CD4-positive, CD25-positive, alpha-beta regulatory T cell (primary cell): ENCODE results near the gene MBTPS1. TPM values are rescaled to one million over a fixed set of nuclear protein-coding genes. Genes with fewer than 3 reads are reported as not detected.

Experiments
- ATAC-seq, 2 donors: fragments of 150-1000 bp; cut with Tn5 transposase; one replicate each; pipeline ENCODE4 v1.10.0; 2021; ENCODE audit warnings: low read depth in 2 of 2, moderate number of reproducible peaks in 2 of 2, moderate library complexity in 1 of 2
- DNase-seq, 3 donors: peaks; one replicate each; pipeline versions ENCODE4 v3.0.0 to v3.0.0-alpha.2; 2012 to 2022; ENCODE audit warnings: mixed read lengths in 1 of 3
- H3K27ac ChIP-seq: one replicate; pipeline ENCODE4 v1.7.0; 2013; ENCODE audit warnings: mild to moderate bottlenecking, low read length; ENCODE audit not compliant: insufficient read depth, poor library complexity, severe bottlenecking
- H3K27me3 ChIP-seq: one replicate; pipeline ENCODE4 v1.7.0; 2013; ENCODE audit warnings: low read length; ENCODE audit not compliant: control insufficient read depth, insufficient read depth
- H3K36me3 ChIP-seq: one replicate; pipeline ENCODE4 v1.7.0; 2013; ENCODE audit warnings: mild to moderate bottlenecking, low read length, moderate library complexity; ENCODE audit not compliant: control insufficient read depth, insufficient read depth
- H3K4me1 ChIP-seq: 2 replicates; pipeline ENCODE4 v1.7.0; 2013; ENCODE audit warnings: mild to moderate bottlenecking, low read length; ENCODE audit not compliant: insufficient read depth, control insufficient read depth, poor library complexity, severe bottlenecking
- H3K4me3 ChIP-seq: one replicate; pipeline ENCODE4 v1.7.0; 2013; ENCODE audit warnings: low read depth, mild to moderate bottlenecking, low read length, moderate library complexity
- H3K9me3 ChIP-seq, 2 experiments: 1 replicate in 1 of 2; 2 replicates in 1 of 2; pipeline ENCODE4 v1.7.0; 2013; ENCODE audit warnings: low read length in 2 of 2, mild to moderate bottlenecking in 1 of 2, moderate library complexity in 1 of 2; ENCODE audit not compliant: control insufficient read depth in 2 of 2
- H3K27ac Mint-ChIP-seq, 3 donors: one replicate each; pipeline ENCODE4 v1.8.0; 2020 to 2022; ENCODE audit warnings: mild to moderate bottlenecking in 3 of 3, mixed read lengths in 3 of 3, moderate library complexity in 2 of 3
- H3K27me3 Mint-ChIP-seq: one replicate; pipeline ENCODE4 v1.8.0; 2022; ENCODE audit warnings: mild to moderate bottlenecking, mixed read lengths
- H3K36me3 Mint-ChIP-seq: one replicate; pipeline ENCODE4 v1.8.0; 2020; ENCODE audit warnings: mixed read lengths
- H3K4me1 Mint-ChIP-seq, 4 donors: one replicate each; pipeline ENCODE4 v1.8.0; 2020 to 2022; ENCODE audit warnings: mixed read lengths in 4 of 4, mild to moderate bottlenecking in 1 of 4
- H3K4me3 Mint-ChIP-seq, 4 donors: one replicate each; pipeline ENCODE4 v1.8.0; 2020 to 2022; ENCODE audit warnings: mild to moderate bottlenecking in 4 of 4, mixed read lengths in 4 of 4, moderate library complexity in 3 of 4
- H3K9me3 Mint-ChIP-seq, 7 donors: one replicate each; pipeline ENCODE4 v1.8.0; 2020 to 2022; ENCODE audit warnings: mixed read lengths in 7 of 7, mild to moderate bottlenecking in 3 of 7, moderate library complexity in 2 of 7
- polyA plus RNA-seq, 4 donors: library from polyadenylated mRNA; unstranded; fragments of 300-500 nt; fragmentation: Illumina TruSeq; gene quantifications; one replicate each; pipeline ENCODE4 v1.2.3, GENCODE V29; 2021
- total RNA-seq: library from RNA; stranded (reverse); gene quantifications from one replicate; pipeline ENCODE4 v1.2.3, GENCODE V29; 2022

The MBTPS1 gene
- total and polyA plus RNA-seq, 5 donors from 2014 or later, result 40.6 to 118 (median 48.3) TPM

DNA sequence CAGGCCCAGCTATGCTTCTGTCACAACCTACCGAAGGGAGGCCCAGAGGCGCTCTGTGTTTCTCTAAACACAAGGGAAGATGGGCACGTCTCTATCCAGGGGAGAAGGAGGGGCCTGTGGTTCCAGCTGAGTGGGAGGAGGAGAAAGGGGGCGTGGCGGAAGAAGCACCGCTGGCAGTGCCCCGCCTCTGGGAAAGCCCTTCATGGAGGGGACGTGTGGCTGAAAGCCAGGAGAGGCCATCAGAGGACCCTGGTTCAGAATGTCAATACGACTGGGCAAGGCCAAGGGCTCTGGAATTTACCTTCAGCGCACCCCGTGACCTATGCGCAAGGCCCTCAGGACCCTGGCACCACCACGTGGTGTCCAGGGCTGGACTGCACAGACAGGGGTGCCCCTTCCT is 61.8 kb downstream of the MBTPS1 start:
- Histone ChIP-seq H3K4me1 (no peaks in the 10 kb centered on the region), H3K27me3 (no peaks in the 10 kb centered on the region), H3K4me3 (no peak overlapping the region), H3K36me3 (peaks cover 84% of the 10 kb centered on the region), H3K27ac (no peak overlapping the region), H3K9me3 (no peaks in the 10 kb centered on the region)
- ATAC-seq (no peak), DNase-seq (no peak)
- Mint-ChIP-seq H3K4me1 (no peaks in the 10 kb centered on the region), H3K4me3 (no peak overlapping the region), H3K27me3 (no peaks in the 10 kb centered on the region), H3K36me3 (peaks cover 60% of the 10 kb centered on the region), H3K27ac (no peak overlapping the region), H3K9me3 (no peaks in the 10 kb centered on the region)

DNA sequence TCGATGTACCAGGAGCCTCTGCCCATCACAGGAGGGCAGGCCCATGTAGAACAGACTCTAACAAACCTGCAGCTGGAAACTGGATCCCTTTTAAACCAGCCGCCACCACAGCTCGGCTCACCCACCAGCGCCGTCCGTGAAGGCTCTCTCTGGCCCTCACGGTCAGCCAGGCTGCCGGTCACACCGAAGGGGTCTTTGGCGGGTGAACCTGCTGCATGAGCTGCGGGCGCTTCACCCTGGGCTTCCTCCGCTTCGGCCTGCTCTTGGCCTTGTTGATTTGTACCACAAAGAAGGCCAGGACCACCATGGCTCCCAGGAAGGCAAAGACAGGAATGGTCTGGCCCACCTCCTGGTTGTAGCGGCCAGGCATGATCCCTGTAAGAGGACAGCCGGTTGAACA is 62.5 kb downstream of the MBTPS1 start:
- no peaks in the 10 kb centered on the region for H3K27me3 ChIP-seq
- no peak overlapping the region for H3K4me3 ChIP-seq
- no peaks in the 10 kb centered on the region for H3K9me3 Mint-ChIP-seq
- no peaks in the 10 kb centered on the region for H3K27me3 Mint-ChIP-seq
- no peak overlapping the region for H3K27ac Mint-ChIP-seq
- H3K27ac ChIP-seq, result no peak overlapping the region
- H3K4me1 Mint-ChIP-seq, result no peaks in the 10 kb centered on the region
- H3K4me3 Mint-ChIP-seq, result no peak overlapping the region
- peaks cover 57% of the 10 kb centered on the region for H3K36me3 Mint-ChIP-seq
- H3K36me3 ChIP-seq, result peaks cover 81% of the 10 kb centered on the region
- H3K9me3 ChIP-seq, result no peaks in the 10 kb centered on the region
- no peaks in the 10 kb centered on the region for H3K4me1 ChIP-seq
- no peak for DNase-seq
- no peak for ATAC-seq

DNA sequence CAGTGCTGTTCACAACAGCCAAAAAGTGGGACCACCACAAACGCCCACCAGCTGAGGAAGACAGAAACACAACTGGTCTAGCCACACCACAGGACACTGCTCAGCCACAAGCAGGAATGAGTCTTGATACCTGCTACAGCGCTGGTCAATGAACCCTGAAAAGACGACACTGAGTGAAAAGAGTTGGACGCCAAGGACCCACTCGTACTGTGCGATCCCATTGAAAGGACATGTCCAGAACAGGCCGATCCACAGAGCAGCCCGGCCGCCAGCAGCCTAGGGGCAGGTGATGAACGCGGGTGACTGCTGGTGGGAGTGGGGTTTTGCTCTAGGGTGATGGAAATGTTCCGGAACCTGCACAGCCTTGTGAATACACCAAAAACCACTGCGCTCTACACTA is 63.5 kb downstream of the MBTPS1 start:
- no peak overlapping the region for H3K27ac Mint-ChIP-seq
- H3K36me3 Mint-ChIP-seq, result peaks cover 50% of the 10 kb centered on the region
- no peaks in the 10 kb centered on the region for H3K27me3 ChIP-seq
- H3K27ac ChIP-seq, result no peak overlapping the region
- H3K27me3 Mint-ChIP-seq, result no peaks in the 10 kb centered on the region
- no peak for DNase-seq
- H3K4me3 ChIP-seq, result no peak overlapping the region
- no peaks in the 10 kb centered on the region for H3K4me1 ChIP-seq
- no peak overlapping the region for H3K4me3 Mint-ChIP-seq
- peaks cover 0 to under 1% (median 0%) of the 10 kb centered on the region in 7 donors for H3K9me3 Mint-ChIP-seq
- no peak for ATAC-seq
- no peaks in the 10 kb centered on the region for H3K4me1 Mint-ChIP-seq
- no peaks in the 10 kb centered on the region for H3K9me3 ChIP-seq
- peaks cover 70% of the 10 kb centered on the region for H3K36me3 ChIP-seq

DNA sequence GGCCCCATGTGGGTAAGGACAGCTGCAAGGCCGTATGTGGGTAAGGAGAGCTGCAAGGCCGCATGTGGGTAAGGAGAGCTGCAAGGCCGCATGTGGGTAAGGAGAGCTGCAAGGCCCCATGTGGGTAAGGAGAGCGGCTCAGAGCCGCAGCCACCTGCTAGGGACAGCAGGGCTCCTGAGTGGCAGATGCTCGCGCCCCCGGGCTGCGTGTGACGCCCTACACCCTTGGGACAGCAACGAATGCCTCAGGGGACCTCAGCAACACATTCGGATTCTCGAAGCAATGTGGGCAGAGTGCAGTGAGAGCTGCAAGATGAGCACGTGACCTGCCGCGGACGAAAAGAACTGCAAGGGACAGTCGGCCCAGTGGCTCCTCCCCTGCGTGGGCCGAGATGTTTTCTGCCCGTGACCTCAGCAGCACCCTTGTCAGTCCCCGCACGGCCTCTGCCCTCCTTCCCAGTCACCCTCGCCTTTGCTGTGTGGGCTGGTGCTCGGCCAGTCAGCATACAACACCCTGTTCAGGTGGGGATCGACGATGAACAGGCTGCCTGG is 64.6 kb downstream of the MBTPS1 start:
- peaks cover 0 to 2% (median 0%) of the 10 kb centered on the region in 7 donors for H3K9me3 Mint-ChIP-seq
- Histone ChIP-seq H3K27ac (no peak overlapping the region), H3K9me3 (no peaks in the 10 kb centered on the region), H3K36me3 (peaks cover 66% of the 10 kb centered on the region), H3K4me1 (no peaks in the 10 kb centered on the region), H3K4me3 (no peak overlapping the region), H3K27me3 (no peaks in the 10 kb centered on the region)
- H3K27me3 Mint-ChIP-seq, result no peaks in the 10 kb centered on the region
- no peak overlapping the region for H3K27ac Mint-ChIP-seq
- no peak overlapping the region for H3K4me3 Mint-ChIP-seq
- H3K36me3 Mint-ChIP-seq, result peaks cover 42% of the 10 kb centered on the region
- no peak for ATAC-seq
- H3K4me1 Mint-ChIP-seq, result no peaks in the 10 kb centered on the region
- no peak for DNase-seq

DNA sequence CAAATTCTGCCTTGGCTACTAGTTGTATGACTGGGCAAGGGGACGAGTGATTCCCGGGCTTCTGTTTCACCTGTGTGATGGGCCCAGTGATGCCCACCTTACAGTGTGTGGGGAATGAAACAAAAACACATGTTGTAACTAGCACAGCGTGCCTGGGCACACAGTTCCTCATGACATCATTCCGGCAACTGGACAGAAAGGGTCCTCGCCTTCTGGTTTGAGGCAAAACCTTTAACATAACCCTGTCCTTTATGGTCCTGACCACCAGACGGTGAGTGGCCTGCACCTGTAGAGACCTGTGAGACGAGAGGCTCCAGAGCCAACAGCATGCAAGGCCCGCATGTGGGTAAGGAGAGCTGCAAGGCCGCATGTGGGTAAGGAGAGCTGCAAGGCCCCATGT is 66.4 kb downstream of the MBTPS1 start:
- Mint-ChIP-seq H3K27ac (no peak overlapping the region), H3K9me3 (peaks cover 0 to 2% (median 0%) of the 10 kb centered on the region in 7 donors)
- peaks cover 47% of the 10 kb centered on the region for H3K36me3 ChIP-seq

DNA sequence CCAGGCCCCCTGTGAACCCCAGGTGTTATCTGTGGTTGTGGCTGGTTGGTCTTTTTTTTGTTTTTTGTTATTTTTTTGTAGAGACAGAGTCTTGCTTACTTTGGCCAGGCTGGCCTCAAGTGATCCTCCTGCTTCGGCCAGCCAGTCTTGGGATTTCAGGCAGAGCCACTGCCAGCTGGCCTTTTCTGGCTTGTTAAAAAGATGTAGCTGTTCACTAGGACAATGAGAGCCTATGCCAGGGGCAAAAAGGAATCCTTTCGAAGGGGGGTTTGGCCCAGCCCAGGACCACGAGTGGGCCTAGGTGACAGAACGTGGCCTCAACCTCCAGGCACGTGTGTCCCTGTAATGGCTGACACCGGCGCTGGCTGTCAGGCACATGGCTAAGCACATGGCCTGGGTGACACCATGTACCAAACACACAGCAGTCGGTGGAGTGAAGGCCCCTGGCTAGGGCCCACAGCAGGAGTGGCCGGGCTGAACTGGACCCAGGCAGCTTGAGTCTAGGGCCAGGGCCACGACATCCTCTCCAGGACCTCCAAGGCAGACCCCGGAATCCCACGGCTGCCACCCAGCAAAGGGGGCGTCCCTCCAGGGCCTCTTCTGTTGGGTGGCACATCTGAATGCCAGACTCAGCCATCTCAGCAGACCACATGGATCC is 67.2 kb downstream of the MBTPS1 start:
- H3K4me1 Mint-ChIP-seq, result no peaks in the 10 kb centered on the region
- ATAC-seq, result no peak
- no peaks in the 10 kb centered on the region for H3K4me1 ChIP-seq
- no peak overlapping the region for H3K27ac ChIP-seq
- no peak overlapping the region for H3K4me3 Mint-ChIP-seq
- peaks cover 26% of the 10 kb centered on the region for H3K36me3 Mint-ChIP-seq
- no peak overlapping the region for H3K27ac Mint-ChIP-seq
- DNase-seq, result no peak
- H3K9me3 ChIP-seq, result no peaks in the 10 kb centered on the region
- H3K36me3 ChIP-seq, result peaks cover 39% of the 10 kb centered on the region
- H3K4me3 ChIP-seq, result no peak overlapping the region
- H3K27me3 Mint-ChIP-seq, result peaks cover 2% of the 10 kb centered on the region
- peaks cover 0 to 3% (median 0%) of the 10 kb centered on the region in 7 donors for H3K9me3 Mint-ChIP-seq
- no peaks in the 10 kb centered on the region for H3K27me3 ChIP-seq

More for the DNA sequence above, 66.4 kb downstream of the MBTPS1 start:
- ATAC-seq (no peak), DNase-seq (no peak)
- H3K27me3 Mint-ChIP-seq, result no peaks in the 10 kb centered on the region
- H3K9me3 ChIP-seq, result no peaks in the 10 kb centered on the region
- no peaks in the 10 kb centered on the region for H3K4me1 Mint-ChIP-seq
- H3K36me3 Mint-ChIP-seq, result peaks cover 31% of the 10 kb centered on the region
- no peaks in the 10 kb centered on the region for H3K27me3 ChIP-seq
- no peaks in the 10 kb centered on the region for H3K4me1 ChIP-seq
- no peak overlapping the region for H3K4me3 Mint-ChIP-seq
- no peak overlapping the region for H3K4me3 ChIP-seq
- no peak overlapping the region for H3K27ac ChIP-seq

DNA sequence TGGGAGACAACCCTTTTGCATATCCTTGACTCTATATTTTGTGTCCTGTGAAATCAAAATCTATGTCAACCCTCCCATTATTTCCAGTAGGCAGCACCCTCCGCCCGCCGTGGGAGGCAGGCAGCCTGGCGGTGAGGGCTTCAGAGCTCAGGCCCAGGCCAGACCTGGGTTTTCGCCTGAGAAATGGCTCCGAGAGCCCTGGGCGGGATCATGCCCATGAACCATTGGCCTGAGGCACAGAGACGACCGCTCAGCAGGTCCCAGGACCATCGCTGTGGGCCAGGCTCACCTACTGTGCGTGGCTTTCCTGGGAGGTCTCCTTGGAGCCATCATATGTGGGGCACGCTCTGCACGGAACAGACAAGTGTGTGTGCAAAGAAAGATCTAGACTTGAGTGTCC is 67.9 kb downstream of the MBTPS1 start:
- H3K9me3 ChIP-seq, result no peaks in the 10 kb centered on the region
- peaks cover 33% of the 10 kb centered on the region for H3K36me3 ChIP-seq
- no peak overlapping the region for H3K27ac ChIP-seq
- no peak overlapping the region for H3K4me3 Mint-ChIP-seq
- peaks cover 21% of the 10 kb centered on the region for H3K36me3 Mint-ChIP-seq
- DNase-seq (no peak), ATAC-seq (no peak)
- no peak overlapping the region for H3K4me3 ChIP-seq
- H3K27me3 ChIP-seq, result no peaks in the 10 kb centered on the region
- H3K27ac Mint-ChIP-seq, result no peak overlapping the region
- H3K4me1 ChIP-seq, result no peaks in the 10 kb centered on the region
- H3K27me3 Mint-ChIP-seq, result peaks cover 8% of the 10 kb centered on the region
- peaks cover 0 to 4% (median 0%) of the 10 kb centered on the region in 4 donors for H3K4me1 Mint-ChIP-seq
- H3K9me3 Mint-ChIP-seq, result peaks cover 0 to 3% (median 0%) of the 10 kb centered on the region in 7 donors

DNA sequence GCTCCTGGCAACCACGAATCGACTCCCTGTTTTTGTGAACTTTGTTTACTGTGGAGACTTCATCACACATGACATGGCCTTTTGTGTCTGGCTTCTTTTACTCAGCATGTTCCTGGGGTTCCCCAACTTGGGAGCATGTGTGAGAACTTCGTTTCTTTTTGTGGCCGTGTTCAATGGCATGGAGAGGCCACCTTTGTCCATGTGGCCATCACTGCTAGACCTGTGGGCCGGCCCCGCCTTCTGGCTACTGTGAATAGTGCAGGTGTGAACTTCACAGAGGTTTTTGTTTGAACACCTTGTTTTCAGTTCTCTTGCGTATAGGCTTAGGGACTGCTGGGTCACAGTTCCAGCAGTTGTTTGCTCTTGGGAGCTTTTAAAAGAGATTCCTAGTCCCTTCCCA is 68.5 kb downstream of the MBTPS1 start:
- no peaks in the 10 kb centered on the region for H3K27me3 ChIP-seq
- H3K27me3 Mint-ChIP-seq, result peaks cover 13% of the 10 kb centered on the region
- ATAC-seq (no peak), DNase-seq (no peak)
- H3K27ac Mint-ChIP-seq, result no peak overlapping the region
- H3K36me3 Mint-ChIP-seq, result peaks cover 15% of the 10 kb centered on the region
- H3K9me3 Mint-ChIP-seq, result peaks cover 0 to 3% (median 0%) of the 10 kb centered on the region in 7 donors
- H3K4me1 ChIP-seq, result no peaks in the 10 kb centered on the region
- no peak overlapping the region for H3K4me3 ChIP-seq
- no peak overlapping the region for H3K27ac ChIP-seq
- H3K4me1 Mint-ChIP-seq, result peaks cover 0 to 4% (median 2%) of the 10 kb centered on the region in 4 donors
- no peak overlapping the region for H3K4me3 Mint-ChIP-seq
- no peaks in the 10 kb centered on the region for H3K9me3 ChIP-seq
- H3K36me3 ChIP-seq, result peaks cover 27% of the 10 kb centered on the region
